ENCODE measurements around the gene KDM5C. TPM values are rescaled to one million over a fixed set of nuclear protein-coding genes. Genes with fewer than 3 reads are reported as not detected.

KDM5C gene
- total RNA-seq, 1 donor from 2014 or later: 84.5 TPM

DNA sequence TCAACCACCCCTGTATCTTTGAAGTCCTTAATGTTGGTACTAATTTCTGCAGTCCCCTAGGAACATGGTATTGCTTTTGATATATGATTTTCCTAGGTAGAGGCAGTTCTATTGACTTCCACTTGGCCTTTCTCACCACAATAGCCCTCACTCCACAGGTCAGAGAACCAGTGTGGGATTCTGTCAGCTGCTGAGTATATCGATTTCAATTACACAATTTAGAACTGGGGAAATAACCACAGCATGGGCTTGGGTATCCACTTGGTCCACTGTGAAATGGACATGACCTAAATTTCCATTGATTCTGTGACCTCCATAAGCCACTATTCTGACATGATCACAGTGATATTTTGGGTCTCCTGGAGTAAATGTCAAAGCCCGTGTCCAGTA is 68.8 kb downstream of the KDM5C start:
- H4K20me1 ChIP-seq (ENCODE audit: insufficient read depth, low read length): no peaks in the 10 kb centered on the region
- H3K27ac Mint-ChIP-seq (ENCODE audit: unreplicated experiment): no peak overlapping the region
- no peaks in the 10 kb centered on the region for H3K4me1 Mint-ChIP-seq (ENCODE audit: low read depth, unreplicated experiment)
- H3K27me3 ChIP-seq (ENCODE audit: insufficient read depth, low read length): no peaks in the 10 kb centered on the region
- DNase-seq (ENCODE audit: low read depth) (no peak), FAIRE-seq (peak; percentile 29)
- no peak overlapping the region for H2AFZ ChIP-seq (ENCODE audit: low read depth, low read length)
- no peaks in the 10 kb centered on the region for H3K4me1 ChIP-seq (ENCODE audit: insufficient read depth, low read length)
- peaks cover 5% of the 10 kb centered on the region for H3K36me3 Mint-ChIP-seq (ENCODE audit: low read depth, unreplicated experiment)
- no peak overlapping the region for H3K9ac ChIP-seq (ENCODE audit: low read length)
- H3K4me2 ChIP-seq (ENCODE audit: low read length): no peak overlapping the region
- no peaks in the 10 kb centered on the region for H3K9me3 ChIP-seq (ENCODE audit: insufficient read depth, low read depth, low read length)
- no peak for TF ChIP-seq EZH2 (IDR thresholded peaks at IDR 0.05; ENCODE audit: insufficient read depth, low read length)
- TF ChIP-seq, protein P1, sequence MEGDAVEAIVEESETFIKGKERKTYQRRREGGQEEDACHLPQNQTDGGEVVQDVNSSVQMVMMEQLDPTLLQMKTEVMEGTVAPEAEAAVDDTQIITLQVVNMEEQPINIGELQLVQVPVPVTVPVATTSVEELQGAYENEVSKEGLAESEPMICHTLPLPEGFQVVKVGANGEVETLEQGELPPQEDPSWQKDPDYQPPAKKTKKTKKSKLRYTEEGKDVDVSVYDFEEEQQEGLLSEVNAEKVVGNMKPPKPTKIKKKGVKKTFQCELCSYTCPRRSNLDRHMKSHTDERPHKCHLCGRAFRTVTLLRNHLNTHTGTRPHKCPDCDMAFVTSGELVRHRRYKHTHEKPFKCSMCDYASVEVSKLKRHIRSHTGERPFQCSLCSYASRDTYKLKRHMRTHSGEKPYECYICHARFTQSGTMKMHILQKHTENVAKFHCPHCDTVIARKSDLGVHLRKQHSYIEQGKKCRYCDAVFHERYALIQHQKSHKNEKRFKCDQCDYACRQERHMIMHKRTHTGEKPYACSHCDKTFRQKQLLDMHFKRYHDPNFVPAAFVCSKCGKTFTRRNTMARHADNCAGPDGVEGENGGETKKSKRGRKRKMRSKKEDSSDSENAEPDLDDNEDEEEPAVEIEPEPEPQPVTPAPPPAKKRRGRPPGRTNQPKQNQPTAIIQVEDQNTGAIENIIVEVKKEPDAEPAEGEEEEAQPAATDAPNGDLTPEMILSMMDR (IDR thresholded peaks at IDR 0.05; ENCODE audit: insufficient read depth, low read depth, low read length): no peak
- no peak overlapping the region for H3K4me3 Mint-ChIP-seq (ENCODE audit: unreplicated experiment)
- H3K36me3 ChIP-seq (ENCODE audit: insufficient read depth, low read length): no peaks in the 10 kb centered on the region
- H3K79me2 ChIP-seq (ENCODE audit: insufficient read depth, low read length): no peaks in the 10 kb centered on the region
- no peak overlapping the region for H3K4me3 ChIP-seq (ENCODE audit: insufficient read depth, low read depth, low read length)
- no peaks in the 10 kb centered on the region for H3K27me3 Mint-ChIP-seq (ENCODE audit: low read depth, unreplicated experiment)
- H3K9me3 Mint-ChIP-seq (ENCODE audit: unreplicated experiment): no peaks in the 10 kb centered on the region
- no peak overlapping the region for H3K27ac ChIP-seq (ENCODE audit: low read depth, low read length)

DNA sequence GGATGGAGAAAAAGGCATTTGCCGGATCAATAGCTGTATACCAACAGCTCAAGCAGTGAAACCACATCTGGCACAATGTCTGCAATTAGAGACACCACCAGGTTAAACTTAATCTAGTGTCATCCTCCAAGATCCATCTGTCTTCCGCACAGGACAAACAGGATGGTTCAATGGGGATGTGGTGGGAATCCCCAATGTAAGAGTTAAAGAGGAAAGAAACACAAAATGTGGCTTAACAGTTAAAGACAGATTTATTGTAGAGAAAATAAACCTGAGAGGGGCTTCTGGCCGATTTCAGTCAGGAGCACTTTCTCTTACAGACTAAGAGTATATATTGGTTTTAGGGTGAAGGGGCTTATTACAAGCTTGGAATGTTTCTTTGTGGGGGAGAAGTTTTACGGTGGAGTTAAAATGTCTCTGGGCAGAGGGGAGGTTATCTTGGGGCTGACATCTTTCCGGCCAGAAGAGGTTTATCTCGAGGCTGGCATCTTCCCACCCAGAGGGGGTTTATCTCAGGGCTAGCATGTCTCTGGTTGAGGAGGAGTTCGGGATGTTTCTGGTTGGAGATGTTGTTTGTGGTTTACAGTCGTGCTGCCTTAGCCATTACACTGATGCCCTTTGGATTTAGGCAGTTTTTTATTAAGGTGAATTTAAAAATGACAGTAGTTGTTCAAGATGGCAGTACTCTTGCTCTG is 69.3 kb downstream of the KDM5C start:
- H3K27ac Mint-ChIP-seq (ENCODE audit: unreplicated experiment): no peak overlapping the region
- Histone ChIP-seq H3K27ac (ENCODE audit: low read depth, low read length) (no peak overlapping the region), H3K9me3 (ENCODE audit: insufficient read depth, low read depth, low read length) (no peaks in the 10 kb centered on the region), H3K36me3 (ENCODE audit: insufficient read depth, low read length) (no peaks in the 10 kb centered on the region), H3K4me1 (ENCODE audit: insufficient read depth, low read length) (no peaks in the 10 kb centered on the region), H3K4me3 (ENCODE audit: insufficient read depth, low read depth, low read length) (no peak overlapping the region), H3K79me2 (ENCODE audit: insufficient read depth, low read length) (no peaks in the 10 kb centered on the region), H3K27me3 (ENCODE audit: insufficient read depth, low read length) (no peaks in the 10 kb centered on the region), H4K20me1 (ENCODE audit: insufficient read depth, low read length) (no peaks in the 10 kb centered on the region), H2AFZ (ENCODE audit: low read depth, low read length) (no peak overlapping the region), H3K9ac (ENCODE audit: low read length) (no peak overlapping the region), H3K4me2 (ENCODE audit: low read length) (no peak overlapping the region)
- peaks cover 5% of the 10 kb centered on the region for H3K36me3 Mint-ChIP-seq (ENCODE audit: low read depth, unreplicated experiment)
- no peaks in the 10 kb centered on the region for H3K4me1 Mint-ChIP-seq (ENCODE audit: low read depth, unreplicated experiment)
- peak; percentile 13 for FAIRE-seq
- no peaks in the 10 kb centered on the region for H3K9me3 Mint-ChIP-seq (ENCODE audit: unreplicated experiment)
- no peak overlapping the region for H3K4me3 Mint-ChIP-seq (ENCODE audit: unreplicated experiment)
- DNase-seq (ENCODE audit: low read depth): no peak
- TF ChIP-seq, protein P1 (IDR thresholded peaks at IDR 0.05; ENCODE audit: insufficient read depth, low read depth, low read length): no peak
- no peak for TF ChIP-seq EZH2 (IDR thresholded peaks at IDR 0.05; ENCODE audit: insufficient read depth, low read length)
- no peaks in the 10 kb centered on the region for H3K27me3 Mint-ChIP-seq (ENCODE audit: low read depth, unreplicated experiment)

DNA sequence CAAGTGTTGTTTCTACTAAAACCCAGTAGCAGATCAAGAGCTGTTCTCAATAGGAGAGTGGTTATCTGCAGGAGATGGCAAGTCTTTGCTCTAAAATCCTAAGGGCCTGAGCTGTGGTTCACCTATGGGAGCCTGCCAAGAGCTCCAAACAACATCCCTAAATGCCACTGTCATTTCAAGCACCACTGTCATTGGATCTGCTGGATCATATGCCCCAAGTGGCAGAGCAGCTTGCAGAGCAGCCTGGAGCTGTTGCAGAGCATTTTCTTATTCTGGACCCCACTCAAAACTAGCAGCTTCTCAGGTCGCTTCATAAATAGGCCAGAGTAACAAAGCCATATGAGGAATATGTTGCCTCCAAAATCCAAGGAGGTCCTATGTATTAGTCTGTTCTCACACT is 71.4 kb downstream of the KDM5C start:
- no peak overlapping the region for H3K27ac ChIP-seq (ENCODE audit: low read depth, low read length)
- peak; percentile 73 for FAIRE-seq
- H3K79me2 ChIP-seq (ENCODE audit: insufficient read depth, low read length): no peaks in the 10 kb centered on the region
- H3K27ac Mint-ChIP-seq (ENCODE audit: unreplicated experiment): no peak overlapping the region
- no peaks in the 10 kb centered on the region for H3K4me1 ChIP-seq (ENCODE audit: insufficient read depth, low read length)
- no peak overlapping the region for H3K4me3 Mint-ChIP-seq (ENCODE audit: unreplicated experiment)
- no peaks in the 10 kb centered on the region for H4K20me1 ChIP-seq (ENCODE audit: insufficient read depth, low read length)
- no peaks in the 10 kb centered on the region for H3K27me3 Mint-ChIP-seq (ENCODE audit: low read depth, unreplicated experiment)
- H3K36me3 ChIP-seq (ENCODE audit: insufficient read depth, low read length): no peaks in the 10 kb centered on the region
- H3K4me3 ChIP-seq (ENCODE audit: insufficient read depth, low read depth, low read length): no peak overlapping the region
- H3K9ac ChIP-seq (ENCODE audit: low read length): no peak overlapping the region
- no peak overlapping the region for H3K4me2 ChIP-seq (ENCODE audit: low read length)
- no peaks in the 10 kb centered on the region for H3K4me1 Mint-ChIP-seq (ENCODE audit: low read depth, unreplicated experiment)
- no peaks in the 10 kb centered on the region for H3K27me3 ChIP-seq (ENCODE audit: insufficient read depth, low read length)
- no peaks in the 10 kb centered on the region for H3K9me3 Mint-ChIP-seq (ENCODE audit: unreplicated experiment)
- DNase-seq (ENCODE audit: low read depth): no peak
- TF ChIP-seq, protein P1 (IDR thresholded peaks at IDR 0.05; ENCODE audit: insufficient read depth, low read depth, low read length): no peak
- no peak for TF ChIP-seq EZH2 (IDR thresholded peaks at IDR 0.05; ENCODE audit: insufficient read depth, low read length)
- H3K36me3 Mint-ChIP-seq (ENCODE audit: low read depth, unreplicated experiment): peaks cover 5% of the 10 kb centered on the region
- H3K9me3 ChIP-seq (ENCODE audit: insufficient read depth, low read depth, low read length): no peaks in the 10 kb centered on the region
- H2AFZ ChIP-seq (ENCODE audit: low read depth, low read length): no peak overlapping the region
